GM18502 (cell line): ENCODE measurements around the gene CATSPER3.

Experiments
- ATAC-seq: cut with Tn5 transposase; IDR thresholded peaks from one replicate; pipeline ENCODE4 v1.9.1; 2021; ENCODE audit warnings: mild to moderate bottlenecking; ENCODE audit not compliant: unreplicated experiment, poor library complexity

The CATSPER3 gene

DNA sequence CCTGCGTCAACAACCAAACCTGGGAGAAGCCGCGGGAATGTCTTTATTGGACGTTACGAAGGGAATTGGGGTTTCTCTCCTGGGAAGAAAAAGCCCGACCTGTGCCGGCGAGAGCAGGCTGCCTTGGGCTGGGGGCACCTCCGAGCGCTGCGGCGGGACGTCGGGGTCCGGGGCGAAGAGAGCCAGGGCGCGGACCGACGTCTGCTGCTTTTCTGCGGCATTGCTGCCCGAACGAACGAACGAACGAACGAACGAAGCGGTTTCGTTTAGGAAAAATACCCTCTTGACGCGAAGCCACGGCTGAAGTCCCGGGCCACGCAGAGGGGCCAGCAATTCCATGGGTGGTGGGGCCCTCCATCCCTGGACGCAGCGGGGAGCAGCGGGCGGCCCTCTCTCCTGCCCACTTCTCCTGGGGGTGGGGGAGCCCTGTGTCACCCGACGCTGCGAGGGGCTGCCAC is 71.1 kb downstream of the CATSPER3 start:
- no peak for ATAC-seq

DNA sequence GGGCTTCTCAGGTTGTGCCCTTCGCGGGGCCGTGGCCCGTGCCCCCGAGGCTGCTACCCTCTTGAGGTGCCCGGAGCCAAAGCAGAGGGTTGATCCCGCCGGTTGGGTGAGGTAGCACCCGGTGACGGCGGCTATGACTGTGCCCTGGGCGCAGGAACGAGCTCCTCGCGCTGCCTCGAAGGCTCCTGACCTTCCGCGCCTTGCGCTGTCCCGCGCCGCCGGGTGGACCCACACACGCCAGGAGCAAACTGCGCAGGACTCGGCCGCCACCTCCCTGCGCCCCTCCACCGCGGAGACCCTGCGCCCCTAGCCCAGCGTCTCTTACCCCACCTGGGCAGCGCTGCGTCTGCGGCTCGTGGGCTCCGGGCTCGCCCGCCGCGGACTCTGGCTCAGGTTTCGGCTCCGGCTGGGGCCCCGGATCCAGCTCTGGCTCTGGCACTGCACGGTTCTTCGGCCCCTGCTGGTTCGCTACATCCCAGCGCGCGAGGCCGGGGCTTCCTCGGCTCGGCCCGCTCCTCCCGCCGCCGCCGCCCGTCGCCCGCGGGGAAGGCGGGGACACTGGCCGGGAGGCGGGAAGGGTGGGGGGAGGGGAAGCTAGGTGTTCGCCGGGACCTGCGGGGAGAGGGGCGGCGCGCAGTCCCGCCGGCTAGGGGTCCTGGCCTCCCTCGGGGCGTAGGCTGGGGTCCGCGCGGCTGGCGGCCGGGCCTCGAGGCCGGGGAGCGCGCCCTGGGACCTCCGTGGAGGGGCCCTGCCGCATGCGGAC is 71.7 kb downstream of the CATSPER3 start:
- ATAC-seq: no peak

DNA sequence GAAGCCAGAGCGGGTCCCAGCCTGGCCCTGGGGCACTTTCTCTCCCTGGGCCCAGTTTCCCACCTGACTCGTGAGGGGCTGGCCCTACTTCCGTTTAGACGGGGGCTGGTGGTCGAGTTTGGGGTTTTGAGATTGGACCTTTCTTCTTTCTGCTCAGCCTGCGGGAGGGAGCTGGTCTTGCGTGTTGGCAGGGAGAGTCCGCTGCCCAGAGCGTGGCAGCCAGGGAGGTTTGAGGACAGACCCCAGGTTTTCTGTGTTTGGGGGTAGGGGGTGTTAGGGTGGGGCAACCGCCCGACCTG is 72.3 kb downstream of the CATSPER3 start:
- ATAC-seq: no peak

GRCh38 chr5:135040333-135041144 is 72.8 kb downstream of the CATSPER3 start:
- no peak for ATAC-seq

GRCh38 chr5:135041145-135041587 is 73.5 kb downstream of the CATSPER3 start:
- ATAC-seq: no peak

GRCh38 chr5:135041726-135042125 is 74.0 kb downstream of the CATSPER3 start:
- ATAC-seq: no peak

DNA sequence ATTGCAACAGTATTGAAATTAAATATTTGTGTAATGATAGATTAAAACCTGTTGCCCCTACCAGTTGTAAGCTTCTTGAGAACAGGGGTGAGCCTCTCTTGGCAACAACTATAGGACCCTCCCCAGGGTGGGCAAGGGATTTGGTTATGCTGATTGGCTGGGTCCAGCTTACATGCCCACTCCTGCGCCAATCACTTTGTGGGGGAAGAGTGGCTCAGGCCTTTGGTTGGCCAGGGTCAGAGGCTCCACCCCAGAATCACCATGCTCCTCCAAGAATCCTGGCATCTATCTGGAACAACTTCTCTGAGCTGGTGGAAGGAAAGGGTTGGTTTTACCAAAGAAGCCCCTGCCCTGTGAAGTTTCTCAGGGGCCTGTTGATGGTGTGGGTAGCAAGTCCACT is 74.9 kb downstream of the CATSPER3 start:
- no peak for ATAC-seq

- ATAC-seq: no peak
Measured at GRCh38 chr5:135045488-135045887, 77.8 kb downstream of the CATSPER3 start.

DNA sequence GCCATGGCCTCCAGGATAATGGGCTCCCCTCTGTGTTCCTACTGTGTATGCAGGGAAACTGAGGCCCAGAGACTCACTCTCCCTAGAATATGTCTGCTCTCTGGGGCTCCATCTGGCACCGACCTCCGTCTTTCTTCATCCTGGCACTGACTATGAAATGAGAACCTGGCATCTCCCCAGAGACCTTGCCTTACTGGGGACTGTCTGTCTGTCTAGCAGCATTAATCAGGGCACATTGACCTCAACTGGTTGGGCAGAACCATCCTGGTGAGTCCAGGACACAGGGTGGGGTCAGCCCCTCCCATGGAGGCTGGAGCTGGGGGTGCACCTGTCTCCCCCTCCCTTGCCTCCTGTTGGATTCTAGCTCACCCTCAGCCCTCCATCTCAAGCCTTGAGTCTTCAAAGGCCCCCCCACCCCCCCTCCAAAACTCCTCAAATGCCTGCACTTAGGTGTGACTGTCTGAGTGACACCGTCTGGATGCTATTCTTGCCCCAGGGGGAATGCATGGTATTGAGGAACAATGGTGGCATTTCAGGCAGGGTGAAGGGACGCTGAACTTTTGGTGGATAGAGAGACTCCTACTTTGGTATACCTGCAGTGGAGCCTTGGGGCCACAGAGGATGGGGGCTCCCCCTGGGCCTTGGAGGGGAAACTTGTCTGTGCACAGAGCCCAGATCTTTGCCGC is 79.1 kb downstream of the CATSPER3 start:
- no peak for ATAC-seq

DNA sequence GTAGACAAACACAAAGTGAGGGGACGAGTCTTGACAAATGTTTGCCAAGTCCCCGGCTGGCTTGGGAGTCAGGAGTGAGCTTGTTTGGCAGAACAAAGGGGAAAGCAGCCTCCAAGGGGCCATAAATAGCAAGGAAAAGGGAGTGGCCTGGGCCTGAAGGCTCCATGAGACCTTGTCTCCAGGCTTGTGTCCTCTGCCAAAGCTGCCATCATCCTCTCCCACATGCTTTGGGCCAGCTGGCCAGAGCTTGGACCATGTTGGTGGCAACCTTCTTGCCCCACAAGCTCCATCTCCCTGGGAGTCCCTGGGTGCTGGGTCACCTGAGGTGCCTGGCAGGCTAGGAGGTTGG is 79.6 kb downstream of the CATSPER3 start:
- ATAC-seq: no peak

- ATAC-seq: no peak
Measured at GRCh38 chr5:135048286-135048685, 80.6 kb downstream of the CATSPER3 start.

DNA sequence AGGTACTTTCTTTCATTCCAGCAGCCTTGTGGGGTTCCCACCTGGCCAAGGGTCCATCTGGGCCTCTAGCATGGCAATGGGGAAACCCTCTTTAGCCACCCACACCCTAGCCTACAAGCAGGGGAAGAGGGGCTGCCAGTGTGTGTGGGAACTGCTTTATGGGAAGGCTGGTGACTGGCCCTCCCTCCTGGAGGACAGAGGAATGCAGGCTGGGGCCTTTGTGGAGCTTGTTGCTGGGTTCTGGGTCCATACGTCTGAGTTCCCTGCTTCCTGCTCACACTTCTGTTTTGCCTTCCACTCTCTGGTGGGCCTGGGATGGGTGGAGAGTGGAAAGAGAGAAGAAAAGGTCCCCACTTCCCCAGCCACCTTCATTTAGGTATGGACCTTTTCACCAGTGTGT is 81.2 kb downstream of the CATSPER3 start:
- ATAC-seq: no peak

DNA sequence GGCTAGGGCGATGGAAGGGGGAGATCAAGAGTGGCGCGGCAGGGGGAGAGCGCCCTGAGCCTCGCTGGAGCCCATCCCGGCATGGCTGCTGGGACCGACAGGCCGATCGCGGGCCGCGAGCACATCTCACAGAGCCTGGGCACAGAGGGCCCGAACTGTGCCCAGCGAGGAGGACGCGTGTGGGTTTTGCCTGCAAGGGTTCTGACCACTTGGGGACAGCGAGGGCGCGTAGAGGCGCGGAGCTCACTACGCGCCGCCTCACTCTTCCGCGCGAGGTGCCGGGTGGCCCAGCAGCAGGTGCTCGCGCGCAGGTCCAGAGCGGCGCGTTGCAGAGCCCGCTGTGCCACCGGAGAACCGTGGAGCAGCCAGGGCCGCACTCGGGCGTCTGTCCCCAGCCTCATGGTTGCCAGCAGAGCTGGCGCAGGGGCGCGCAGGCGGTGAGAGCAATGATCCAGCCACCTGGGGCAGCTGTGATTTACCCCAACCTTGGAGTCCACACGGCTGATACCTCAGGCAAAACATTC is 82.6 kb downstream of the CATSPER3 start:
- ATAC-seq: no peak

- ATAC-seq: no peak
Measured at GRCh38 chr5:135051399-135051798, 83.7 kb downstream of the CATSPER3 start.

DNA sequence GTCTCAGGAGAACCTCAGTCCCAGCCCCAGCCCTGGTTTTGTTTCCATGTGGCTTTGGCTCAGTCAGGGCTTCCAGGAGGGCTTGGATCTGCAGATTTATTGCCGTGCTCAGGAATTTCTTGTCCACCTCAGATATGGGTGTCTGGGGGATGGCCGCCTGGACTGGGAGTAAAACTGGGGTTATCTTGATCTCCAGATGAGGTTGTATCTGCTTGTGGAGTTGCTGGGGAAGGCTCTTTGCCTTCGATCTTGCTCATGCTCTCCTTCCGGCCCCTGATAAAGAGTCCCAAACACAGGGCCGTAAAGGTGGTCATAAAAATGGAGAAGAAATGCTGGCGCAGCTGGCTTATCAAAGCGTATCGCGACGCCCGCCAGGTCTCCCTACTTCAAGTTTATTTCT is 84.2 kb downstream of the CATSPER3 start:
- no peak for ATAC-seq

DNA sequence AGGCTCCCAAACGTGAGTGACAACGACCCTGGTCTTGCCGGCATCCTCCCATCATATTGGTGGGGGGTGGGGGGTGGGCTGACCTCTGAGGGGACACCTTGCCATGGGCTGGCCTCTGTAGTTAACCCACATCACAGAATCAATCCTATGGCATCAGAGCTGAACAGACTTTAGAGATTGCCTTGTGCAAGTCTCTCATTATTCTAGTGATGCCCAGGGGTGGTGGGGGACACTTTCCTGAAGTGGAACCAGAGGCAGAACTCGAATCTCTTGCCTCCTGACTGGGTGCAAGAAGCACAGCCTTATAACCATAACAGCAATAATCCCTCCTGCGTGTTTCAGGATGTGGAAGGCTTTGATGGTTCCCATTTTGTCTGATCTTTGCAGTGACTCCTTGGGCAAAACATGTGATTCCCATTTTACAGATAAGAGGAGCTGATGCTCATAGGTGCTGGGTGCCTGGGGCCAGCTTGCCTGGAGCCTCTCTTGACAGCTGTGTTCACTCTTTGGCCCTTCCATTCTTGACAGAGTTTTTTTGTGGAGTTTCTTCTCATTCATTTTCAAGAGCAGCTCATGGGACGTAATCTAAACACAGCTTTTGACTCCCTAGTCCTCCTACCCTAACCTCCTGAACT is 84.9 kb downstream of the CATSPER3 start:
- ATAC-seq: no peak

- ATAC-seq: peak; percentile 93
Measured at GRCh38 chr5:135053278-135053677, 85.6 kb downstream of the CATSPER3 start.

DNA sequence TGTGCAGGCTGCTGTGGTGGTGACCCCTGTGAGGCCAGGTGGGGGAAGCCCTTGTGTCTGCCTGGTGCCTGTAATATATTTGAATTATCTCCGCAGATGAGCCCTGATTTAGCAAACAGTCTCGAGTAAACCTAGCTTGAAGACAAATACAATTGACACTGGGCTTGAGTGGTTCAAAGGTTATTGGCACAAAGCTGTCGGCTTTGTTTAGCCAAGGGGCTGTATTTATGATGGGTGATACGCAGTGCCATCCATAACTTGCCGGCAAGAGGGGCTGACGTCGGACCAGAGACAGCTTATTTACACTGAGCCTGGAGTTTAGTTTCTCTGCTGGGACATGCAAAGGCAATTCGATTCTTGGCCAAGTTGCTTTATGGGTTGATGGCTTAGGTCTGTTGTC is 86.3 kb downstream of the CATSPER3 start:
- ATAC-seq: no peak

- no peak for ATAC-seq
Measured at GRCh38 chr5:135054546-135054945, 86.8 kb downstream of the CATSPER3 start.

DNA sequence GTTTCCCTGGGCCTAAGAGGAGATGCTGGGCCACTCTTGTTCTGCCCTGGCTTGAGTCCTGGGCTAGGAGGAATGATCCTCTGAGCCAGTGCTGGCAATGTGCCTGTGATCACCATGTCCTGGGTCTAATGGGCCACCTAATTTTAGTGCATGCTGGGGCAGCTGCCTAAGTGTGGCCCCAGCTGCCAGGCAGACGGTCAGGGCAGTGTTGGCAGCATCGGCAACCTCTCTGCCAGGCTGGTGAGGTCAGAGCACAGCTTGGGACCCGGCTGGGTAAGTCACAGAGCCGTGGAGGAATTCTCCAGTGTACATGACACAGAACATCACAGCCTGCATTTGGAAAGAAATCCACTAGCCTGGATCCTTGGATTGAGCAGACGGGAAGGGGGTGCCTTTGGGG is 87.7 kb downstream of the CATSPER3 start:
- no peak for ATAC-seq
